K562 (cell line): ENCODE results near the gene STC2. TPM values are rescaled to one million over a fixed set of nuclear protein-coding genes. Genes with fewer than 3 reads are reported as not detected.
A peak's percentile ranks its signal among the peaks of the same experiment; 100 is the strongest.
"Not testable (repeated sequence)": the region's sequence is repeated elsewhere in the genome, so short reads cannot be mapped to it uniquely, and the experiment has no call there.

Source experiments
- ATAC-seq: fragments of 200-7000 bp; cut with Tn5 transposase; 3 replicates; pipeline ENCODE4 v1.9.1; 2020; ENCODE audit warnings: moderate library complexity
- BruUV-seq: library from RNA; stranded (reverse); fragments of 400-500 nt; replicated peaks from 2 replicates; lab custom pipeline; 2021; lab: Mats Ljungman, UMichigan
- CTCF ChIA-PET: fragments of 300-600 bp; formaldehyde crosslinking; extraction: SDS; loops from one replicate; lab custom pipeline; 2021; ENCODE audit warnings: low intra/inter-chr PET ratio; lab: Yijun Ruan, JAX
- POLR2A ChIA-PET: fragments of 300-600, 350-650 bp; sonication (Branson Sonifier 250); formaldehyde crosslinking; extraction: SDS; loops from one replicate; lab custom pipeline; 2021; ENCODE audit warnings: antibody characterized with exemption, inconsistent platforms; lab: Yijun Ruan, JAX
- DNase-seq, 4 experiments: peaks; one replicate each; pipeline versions ENCODE4 v3.0.0 to v3.0.0-alpha.2; 2011 to 2018; ENCODE audit warnings: low spot score in 3 of 4, mixed read lengths in 3 of 4; ENCODE audit errors: extremely low read depth in 1 of 4
- FAIRE-seq: peaks from 2 replicates; lab custom pipeline; 2011; peaks lifted over from hg19 to GRCh38; lab: Jason Lieb, UNC
- H2AFZ ChIP-seq: 2 replicates; pipeline ENCODE4 v1.6.0; 2011; ENCODE audit warnings: low read depth, low read length, control low read depth, inconsistent platforms
- H3K27ac ChIP-seq: fragments of 200-600 bp; 3 replicates; pipeline ENCODE4 v1.8.0; 2011; ENCODE audit warnings: low read depth, mild to moderate bottlenecking, control low read depth, inconsistent platforms, low read length, moderate library complexity, mixed read lengths; ENCODE audit errors: extremely low read depth
- H3K27me3 ChIP-seq, 2 experiments: fragments of 300-600 bp in 1 of 2; 2 replicates in 1 of 2; 3 replicates in 1 of 2; pipeline versions ENCODE4 v1.6.0 to v1.8.0; 2011; ENCODE audit warnings: inconsistent platforms in 2 of 2, low read length in 2 of 2, mild to moderate bottlenecking in 1 of 2, mixed read lengths in 1 of 2, moderate library complexity in 1 of 2; ENCODE audit not compliant: control insufficient read depth in 2 of 2, insufficient read depth in 2 of 2
- H3K36me3 ChIP-seq: fragments of 300-600 bp; 3 replicates; pipeline ENCODE4 v1.8.0; 2011; ENCODE audit warnings: mild to moderate bottlenecking, low read length, inconsistent platforms; ENCODE audit not compliant: control insufficient read depth, insufficient read depth
- H3K4me1 ChIP-seq, 2 experiments: fragments of 200-600 bp in 1 of 2; replicated peaks in 1 of 2; 2 replicates in 1 of 2; 3 replicates in 1 of 2; pipeline versions ENCODE4 v1.5.1 to v1.8.0; 2011; ENCODE audit warnings: inconsistent platforms in 2 of 2, low read length in 2 of 2, mild to moderate bottlenecking in 1 of 2, mixed read lengths in 1 of 2, moderate library complexity in 1 of 2; ENCODE audit not compliant: control insufficient read depth in 2 of 2, insufficient read depth in 2 of 2
- H3K4me2 ChIP-seq: 2 replicates; pipeline ENCODE4 v1.6.1; 2011; ENCODE audit warnings: low read length, control low read depth, inconsistent platforms, mixed read lengths; ENCODE audit not compliant: insufficient read depth
- H3K4me3 ChIP-seq: fragments of 200-600 bp; sonication (generic), shearing (Covaris generic); 2 replicates; pipeline ENCODE4 v1.5.1; 2016; ENCODE audit warnings: control low read depth, inconsistent platforms
- H3K79me2 ChIP-seq: fragments of 200-600 bp; 3 replicates; pipeline ENCODE4 v1.8.0; 2011; ENCODE audit warnings: low read length, inconsistent platforms; ENCODE audit not compliant: control insufficient read depth, insufficient read depth
- H3K9ac ChIP-seq, 2 experiments: 2 replicates each; pipeline versions ENCODE4 v1.6.0 to v1.6.1; 2011; ENCODE audit warnings: low read depth in 2 of 2, low read length in 2 of 2, control low read depth in 1 of 2, inconsistent platforms in 1 of 2, mild to moderate bottlenecking in 1 of 2, mixed read lengths in 1 of 2; ENCODE audit not compliant: insufficient read depth in 1 of 2
- H3K9me1 ChIP-seq: one replicate; pipeline ENCODE4 v1.6.0; 2011; ENCODE audit warnings: inconsistent platforms, mild to moderate bottlenecking, low read length, moderate library complexity; ENCODE audit not compliant: control insufficient read depth, insufficient read depth
- H3K9me3 ChIP-seq: replicated peaks from 2 replicates; pipeline ENCODE4 v1.5.1; 2011; ENCODE audit warnings: low read depth, low read length, inconsistent platforms; ENCODE audit not compliant: control insufficient read depth, insufficient read depth
- H4K20me1 ChIP-seq: replicated peaks from 2 replicates; pipeline ENCODE4 v1.6.1; 2011; ENCODE audit warnings: low read length, inconsistent platforms, mixed read lengths; ENCODE audit not compliant: control insufficient read depth, insufficient read depth
- MCM5 ChIP-seq: fragments of 450-650 bp; IDR thresholded peaks from 2 replicates; pipeline ENCODE4 v1.6.1; 2016; ENCODE audit warnings: low read depth
- ZBED1 ChIP-seq: IDR thresholded peaks from 2 replicates; pipeline ENCODE4 v1.6.1; 2014
- ZNF12 ChIP-seq: sonication (generic); formaldehyde crosslinking; IDR thresholded peaks from 2 replicates; pipeline ENCODE4 v1.4.0; 2020; ENCODE audit warnings: mild to moderate bottlenecking, missing genetic modification reagents
- ZNF224 ChIP-seq: sonication (generic); formaldehyde crosslinking; IDR thresholded peaks from 2 replicates; pipeline ENCODE4 v1.8.0; 2022; ENCODE audit warnings: mild to moderate bottlenecking, missing genetic modification reagents
- ZNF507 ChIP-seq: conservative IDR thresholded peaks from 2 replicates; pipeline ENCODE4 v1.6.1; 2017; ENCODE audit warnings: missing genetic modification characterization, missing compliant biosample characterization
- WGBS: fragments of 100-300 bp; shearing (Covaris generic); methylation state at CpG from one replicate; pipeline ENCODE4 v1.1.6; 2016; ENCODE audit warnings: low coverage, mixed read lengths; ENCODE audit not compliant: insufficient coverage; ENCODE audit errors: missing lambda C conversion rate; 5-methylcytosine and 5-hydroxymethylcytosine counted together
- in situ Hi-C: fragments of 300-500 bp; cut with MboI; formaldehyde crosslinking; loops from 4 replicates; pipeline ENCODE4 v1.15.0; 2018; ENCODE audit warnings: inconsistent platforms, mixed read lengths
- intact Hi-C: fragments of 100-400 bp; cut with micrococcal nuclease; formaldehyde crosslinking; loops from 2 replicates; pipeline ENCODE4 v1.14.2; 2022
- polyA plus RNA-seq, 8 experiments: library from polyadenylated mRNA; depleted of rRNA in 4 of 8; stranded (reverse) in 5 of 8; unstranded in 3 of 8; fragments of >200 nt; fragmentation: Nextera tagmentation in 2 of 8; fragmentation: Illumina TruSeq in 1 of 8; extraction: Ambion mirVana in 2 of 8; extraction: Trizol in 1 of 8; gene quantifications; 2 replicates each; pipeline versions ENCODE4 v1.2.1 to v1.2.3, GENCODE V29; 2011 to 2014; ENCODE audit warnings: inconsistent platforms in 1 of 8, missing spikeins in 1 of 8
- total RNA-seq, 7 experiments: library from RNA; depleted of rRNA in 6 of 7; stranded (reverse); fragments of >200 nt in 6 of 7; fragmentation: Illumina TruSeq in 2 of 7; extraction: Trizol in 2 of 7; gene quantifications; 2 replicates each; pipeline versions ENCODE4 v1.2.1 to v1.2.3, GENCODE V29; 2011 to 2021; ENCODE audit warnings: low replicate concordance in 1 of 7
- TF ChIP-seq, protein P1 (sequence below): fragments of 250-450 bp; sonication (Bioruptor Pico); IDR thresholded peaks from 2 replicates; pipeline ENCODE4 v1.8.0; 2021; ENCODE audit warnings: borderline replicate concordance, mild to moderate bottlenecking, moderate library complexity; ENCODE audit not compliant: poor library complexity, severe bottlenecking

The STC2 gene
- total and polyA plus RNA-seq, 9 of the 15 experiments (the other 6 are each of a cell fraction or from before 2014, with no cell fraction given) = 0.62 to 31.7 (median 7.4) TPM

DNA sequence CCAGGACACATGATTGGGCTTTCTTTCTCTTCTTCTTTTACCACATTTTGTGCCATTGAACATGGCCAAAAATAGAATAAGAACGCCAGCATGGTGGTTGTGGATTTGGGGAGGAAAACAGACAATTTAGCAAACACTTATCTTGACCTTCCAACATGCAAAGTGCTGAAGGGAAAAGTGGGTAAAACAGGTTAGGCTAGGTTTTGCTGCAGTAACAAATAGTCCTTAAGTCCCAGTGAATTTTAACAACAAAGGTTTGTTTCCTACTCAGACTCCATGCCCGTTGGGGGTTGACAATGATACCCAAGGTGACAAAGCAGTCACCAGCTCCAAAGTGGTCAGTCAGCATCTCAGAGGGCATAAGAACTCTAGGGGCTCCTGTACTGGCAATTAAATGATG lies 43.2 kb upstream of the STC2 start:
- Histone ChIP-seq H3K9ac (no peak overlapping the region), H2AFZ (no peak overlapping the region), H3K4me3 (no peak overlapping the region), H4K20me1 (no peaks in the 10 kb centered on the region), H3K27me3 (no peaks in the 10 kb centered on the region), H3K4me2 (no peak overlapping the region), H3K79me2 (no peaks in the 10 kb centered on the region), H3K27ac (no peak overlapping the region), H3K9me3 (no peaks in the 10 kb centered on the region), H3K36me3 (no peaks in the 10 kb centered on the region), H3K4me1 (no peaks in the 10 kb centered on the region), H3K9me1 (no peaks in the 10 kb centered on the region)
- WGBS = 0% methylated on average over 2 of the region's 2 CpGs
- intact Hi-C loops (no loop called here), in situ Hi-C loops (no loop called here)
- BruUV-seq = no TSS peak
- no peak for DNase-seq
- TF ChIP-seq ZNF12 (CRISPR knock-in tag) (peak; percentile 93), ZBED1 (no peak), ZNF224 (CRISPR knock-in tag) (no peak), ZNF507 (tag) (no peak), MCM5 (no peak)
- TF ChIP-seq, protein P1, sequence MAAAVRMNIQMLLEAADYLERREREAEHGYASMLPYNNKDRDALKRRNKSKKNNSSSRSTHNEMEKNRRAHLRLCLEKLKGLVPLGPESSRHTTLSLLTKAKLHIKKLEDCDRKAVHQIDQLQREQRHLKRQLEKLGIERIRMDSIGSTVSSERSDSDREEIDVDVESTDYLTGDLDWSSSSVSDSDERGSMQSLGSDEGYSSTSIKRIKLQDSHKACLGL = no peak
- CTCF ChIA-PET = no interaction called here
- FAIRE-seq = no peak
- ATAC-seq = no peak
- POLR2A ChIA-PET = no interaction called here

DNA sequence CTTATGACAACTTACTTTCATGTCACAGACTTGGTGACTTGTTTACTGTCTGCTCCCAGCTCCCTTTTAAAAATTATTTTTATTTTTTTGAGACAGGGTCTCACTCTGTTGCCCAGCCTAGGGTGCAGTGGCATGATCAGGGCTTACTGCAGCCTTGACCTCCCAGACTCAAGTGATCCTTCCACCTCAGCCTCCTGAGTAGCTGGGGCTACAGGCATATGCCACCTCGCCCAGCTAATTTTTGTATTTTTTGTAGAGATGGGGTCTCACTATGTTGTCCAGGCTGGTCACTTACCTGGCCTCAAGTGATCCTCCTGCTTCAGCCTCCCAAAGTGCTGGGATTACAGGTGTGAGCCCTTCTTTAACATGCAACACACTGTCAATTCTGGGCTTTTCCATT lies 35.2 kb upstream of the STC2 start:
- FAIRE-seq = not testable (repeated sequence)

More for the DNA sequence above, 35.2 kb upstream of the STC2 start:
- H3K79me2 ChIP-seq, DNase-seq, H3K9ac ChIP-seq, H3K9me1 ChIP-seq, H3K27ac ChIP-seq, H3K4me2 ChIP-seq, H3K4me1 ChIP-seq, H3K9me3 ChIP-seq, H3K4me3 ChIP-seq, POLR2A ChIA-PET, intact Hi-C loops, H3K36me3 ChIP-seq, ATAC-seq, H4K20me1 ChIP-seq, in situ Hi-C loops, BruUV-seq, H2AFZ ChIP-seq, H3K27me3 ChIP-seq, CTCF ChIA-PET: not testable (repeated sequence)
- WGBS = 0% methylated on average over 1 of the region's 1 CpG
